Natural killer cell treated with Interleukin-12 subunit alpha and Interleukin-12 subunit beta and Interleukin-15 and Interleukin-18, amount 100 ng/mL, for 72 hours (primary cell): Measurements from ENCODE around the gene FUT8. TPM values are rescaled to one million over a fixed set of nuclear protein-coding genes. Genes with fewer than 3 reads are reported as not detected.

Source experiments
- ATAC-seq, 2 donors: fragments of 150-1000 bp; cut with Tn5 transposase in 1 of 2; sonication (Bioruptor Pico), chemical (Tn5 transposase) in 1 of 2; 2 replicates each; pipeline ENCODE4 v1.10.0; 2021
- DNase-seq: peaks from one replicate; pipeline ENCODE4 v3.0.0; 2022; ENCODE audit warnings: low spot score
- H3K27ac Mint-ChIP-seq, 2 donors: 1 replicate in 1 of 2; 2 replicates in 1 of 2; pipeline ENCODE4 v1.8.0; 2022; ENCODE audit warnings: mixed read lengths in 2 of 2, mild to moderate bottlenecking in 1 of 2, moderate library complexity in 1 of 2
- H3K27me3 Mint-ChIP-seq, 2 donors: 1 replicate in 1 of 2; 2 replicates in 1 of 2; pipeline ENCODE4 v1.8.0; 2022; ENCODE audit warnings: mixed read lengths in 2 of 2
- H3K36me3 Mint-ChIP-seq: one replicate; pipeline ENCODE4 v1.8.0; 2022; ENCODE audit warnings: mixed read lengths
- H3K4me1 Mint-ChIP-seq, 2 donors: 1 replicate in 1 of 2; 2 replicates in 1 of 2; pipeline ENCODE4 v1.8.0; 2022; ENCODE audit warnings: low read depth in 2 of 2, mixed read lengths in 2 of 2, mild to moderate bottlenecking in 1 of 2
- H3K4me3 Mint-ChIP-seq: one replicate; pipeline ENCODE4 v1.8.0; 2022; ENCODE audit warnings: mixed read lengths
- H3K9me3 Mint-ChIP-seq: 2 replicates; pipeline ENCODE4 v1.8.0; 2022; ENCODE audit warnings: mixed read lengths
- total RNA-seq, 2 donors: library from RNA; stranded (reverse); gene quantifications; one replicate each; pipeline ENCODE4 v1.2.3, GENCODE V29; 2022

The FUT8 gene
- total RNA-seq, 2 donors from 2014 or later, result 73.0 to 139 TPM

GRCh38 chr14:65476942-65477318 lies 64.4 kb downstream of the FUT8 start:
- Mint-ChIP-seq H3K36me3 (peaks cover 22% of the 10 kb centered on the region), H3K27me3 (no peaks in the 10 kb centered on the region), H3K27ac (peak overlapping the region; percentile 65 to 76), H3K4me3 (no peak overlapping the region), H3K4me1 (peaks cover 47 to 64% of the 10 kb centered on the region in 2 donors), H3K9me3 (no peaks in the 10 kb centered on the region)
- ATAC-seq (no peak), DNase-seq (no peak)

GRCh38 chr14:65478017-65478416 lies 65.5 kb downstream of the FUT8 start:
- DNase-seq (no peak), ATAC-seq (no peak)
- Mint-ChIP-seq H3K27ac (peak overlapping the region; percentile 52 to 65), H3K36me3 (peaks cover 28% of the 10 kb centered on the region), H3K27me3 (no peaks in the 10 kb centered on the region), H3K4me3 (peak overlapping the region; percentile 49), H3K4me1 (peaks cover 50 to 72% of the 10 kb centered on the region in 2 donors), H3K9me3 (no peaks in the 10 kb centered on the region)

- Mint-ChIP-seq H3K9me3 (no peaks in the 10 kb centered on the region), H3K27ac (peak overlapping the region; percentile 52 to 65), H3K4me3 (peak overlapping the region; percentile 49), H3K4me1 (peaks cover 52 to 70% of the 10 kb centered on the region in 2 donors), H3K36me3 (peaks cover 27% of the 10 kb centered on the region), H3K27me3 (no peaks in the 10 kb centered on the region)
- DNase-seq (no peak), ATAC-seq (peak; percentile 68 to 77)
Measured at GRCh38 chr14:65478596-65478995, 66.1 kb downstream of the FUT8 start.

- Mint-ChIP-seq H3K36me3 (peaks cover 23% of the 10 kb centered on the region), H3K27ac (peak overlapping the region; percentile 52 to 65), H3K4me1 (peaks cover 49 to 65% of the 10 kb centered on the region in 2 donors), H3K9me3 (no peaks in the 10 kb centered on the region), H3K4me3 (peak overlapping the region; percentile 49), H3K27me3 (no peaks in the 10 kb centered on the region)
- ATAC-seq, result no peak
- no peak for DNase-seq
Measured at GRCh38 chr14:65479386-65479785, 66.9 kb downstream of the FUT8 start.

GRCh38 chr14:65482757-65483438 lies 70.4 kb downstream of the FUT8 start:
- Mint-ChIP-seq H3K36me3 (peaks cover 23% of the 10 kb centered on the region), H3K4me1 (peaks cover 41 to 49% of the 10 kb centered on the region in 2 donors), H3K4me3 (no peak overlapping the region), H3K27me3 (no peaks in the 10 kb centered on the region), H3K27ac (peak overlapping the region in 1 of 2 donors; percentile 62), H3K9me3 (no peaks in the 10 kb centered on the region)
- no peak for DNase-seq
- ATAC-seq, result no peak

GRCh38 chr14:65483647-65484046 lies 71.1 kb downstream of the FUT8 start:
- Mint-ChIP-seq H3K4me1 (peaks cover 34 to 45% of the 10 kb centered on the region in 2 donors), H3K27ac (no peak overlapping the region), H3K27me3 (no peaks in the 10 kb centered on the region), H3K36me3 (peaks cover 22% of the 10 kb centered on the region), H3K4me3 (no peak overlapping the region), H3K9me3 (no peaks in the 10 kb centered on the region)
- no peak for DNase-seq
- ATAC-seq, result peak in 1 of 2 donors; percentile 61

- Mint-ChIP-seq H3K9me3 (no peaks in the 10 kb centered on the region), H3K4me3 (no peak overlapping the region), H3K27me3 (no peaks in the 10 kb centered on the region), H3K27ac (no peak overlapping the region), H3K4me1 (peaks cover 23 to 31% of the 10 kb centered on the region in 2 donors), H3K36me3 (peaks cover 12% of the 10 kb centered on the region)
- DNase-seq, result no peak
- ATAC-seq, result no peak
Measured at GRCh38 chr14:65485516-65485915, 73.0 kb downstream of the FUT8 start.

GRCh38 chr14:65486863-65487262 lies 74.3 kb downstream of the FUT8 start:
- DNase-seq (no peak), ATAC-seq (no peak)
- no peaks in the 10 kb centered on the region for H3K9me3 Mint-ChIP-seq
- H3K4me3 Mint-ChIP-seq, result no peak overlapping the region
- H3K4me1 Mint-ChIP-seq, result peaks cover 15 to 27% of the 10 kb centered on the region in 2 donors
- H3K27me3 Mint-ChIP-seq, result no peaks in the 10 kb centered on the region
- H3K36me3 Mint-ChIP-seq, result peaks cover 10% of the 10 kb centered on the region
- H3K27ac Mint-ChIP-seq, result no peak overlapping the region

- ATAC-seq (no peak), DNase-seq (no peak)
- peaks cover 5% of the 10 kb centered on the region for H3K36me3 Mint-ChIP-seq
- no peak overlapping the region for H3K4me3 Mint-ChIP-seq
- H3K27ac Mint-ChIP-seq, result no peak overlapping the region
- H3K27me3 Mint-ChIP-seq, result no peaks in the 10 kb centered on the region
- peaks cover 15 to 19% of the 10 kb centered on the region in 2 donors for H3K4me1 Mint-ChIP-seq
- peaks cover 2% of the 10 kb centered on the region for H3K9me3 Mint-ChIP-seq
Measured at GRCh38 chr14:65487783-65488494, 75.4 kb downstream of the FUT8 start.

GRCh38 chr14:65491274-65491673 lies 78.7 kb downstream of the FUT8 start:
- Mint-ChIP-seq H3K4me1 (peaks cover 13 to 26% of the 10 kb centered on the region in 2 donors), H3K9me3 (peaks cover 3% of the 10 kb centered on the region), H3K36me3 (peaks cover 18% of the 10 kb centered on the region), H3K27ac (no peak overlapping the region), H3K27me3 (no peaks in the 10 kb centered on the region), H3K4me3 (no peak overlapping the region)
- ATAC-seq (no peak), DNase-seq (no peak)

GRCh38 chr14:65492266-65492665 lies 79.7 kb downstream of the FUT8 start:
- peaks cover 26% of the 10 kb centered on the region for H3K36me3 Mint-ChIP-seq
- no peak overlapping the region for H3K27ac Mint-ChIP-seq
- no peaks in the 10 kb centered on the region for H3K27me3 Mint-ChIP-seq
- no peak for DNase-seq
- peaks cover 6% of the 10 kb centered on the region for H3K9me3 Mint-ChIP-seq
- H3K4me3 Mint-ChIP-seq, result no peak overlapping the region
- no peak for ATAC-seq
- H3K4me1 Mint-ChIP-seq, result peaks cover 18 to 36% of the 10 kb centered on the region in 2 donors

- peaks cover 6% of the 10 kb centered on the region for H3K9me3 Mint-ChIP-seq
- H3K27me3 Mint-ChIP-seq, result no peaks in the 10 kb centered on the region
- H3K36me3 Mint-ChIP-seq, result peaks cover 32% of the 10 kb centered on the region
- H3K27ac Mint-ChIP-seq, result peak overlapping the region in 1 of 2 donors; percentile 72
- no peak for ATAC-seq
- no peak for DNase-seq
- H3K4me3 Mint-ChIP-seq, result no peak overlapping the region
- peaks cover 19 to 48% of the 10 kb centered on the region in 2 donors for H3K4me1 Mint-ChIP-seq
Measured at GRCh38 chr14:65495196-65495595, 82.7 kb downstream of the FUT8 start.

GRCh38 chr14:65496178-65496993 lies 83.9 kb downstream of the FUT8 start:
- ATAC-seq, result peak; percentile 63 to 77
- Mint-ChIP-seq H3K4me1 (peaks cover 27 to 51% of the 10 kb centered on the region in 2 donors), H3K27me3 (no peaks in the 10 kb centered on the region), H3K4me3 (peak overlapping the region; percentile 58), H3K27ac (peak overlapping the region; percentile 63 to 72), H3K9me3 (peaks cover 6% of the 10 kb centered on the region), H3K36me3 (peaks cover 31% of the 10 kb centered on the region)
- DNase-seq, result no peak
